ENCODE measurements around the gene SPATA17.

DNA sequence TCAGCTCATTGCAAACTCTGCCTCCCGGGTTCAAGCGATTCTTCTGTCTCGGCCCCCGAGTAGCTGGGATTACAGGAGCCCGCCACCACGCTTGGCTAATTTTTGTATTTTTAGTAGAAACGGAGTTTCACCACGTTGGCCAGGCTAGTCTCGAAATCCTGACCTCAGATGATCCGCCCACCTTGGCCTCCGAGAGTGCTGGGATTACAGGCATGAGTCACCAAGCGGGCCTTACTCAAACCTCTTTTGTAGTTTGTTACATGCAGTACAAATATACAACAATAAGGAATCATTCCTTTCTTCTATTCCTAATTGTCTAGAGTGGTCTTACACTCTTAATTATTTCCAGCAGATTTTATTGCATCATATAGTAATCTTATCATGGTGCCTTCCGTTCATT, 16.6 kb downstream of the SPATA17 start:
- TF ChIP-seq, protein P1, sequence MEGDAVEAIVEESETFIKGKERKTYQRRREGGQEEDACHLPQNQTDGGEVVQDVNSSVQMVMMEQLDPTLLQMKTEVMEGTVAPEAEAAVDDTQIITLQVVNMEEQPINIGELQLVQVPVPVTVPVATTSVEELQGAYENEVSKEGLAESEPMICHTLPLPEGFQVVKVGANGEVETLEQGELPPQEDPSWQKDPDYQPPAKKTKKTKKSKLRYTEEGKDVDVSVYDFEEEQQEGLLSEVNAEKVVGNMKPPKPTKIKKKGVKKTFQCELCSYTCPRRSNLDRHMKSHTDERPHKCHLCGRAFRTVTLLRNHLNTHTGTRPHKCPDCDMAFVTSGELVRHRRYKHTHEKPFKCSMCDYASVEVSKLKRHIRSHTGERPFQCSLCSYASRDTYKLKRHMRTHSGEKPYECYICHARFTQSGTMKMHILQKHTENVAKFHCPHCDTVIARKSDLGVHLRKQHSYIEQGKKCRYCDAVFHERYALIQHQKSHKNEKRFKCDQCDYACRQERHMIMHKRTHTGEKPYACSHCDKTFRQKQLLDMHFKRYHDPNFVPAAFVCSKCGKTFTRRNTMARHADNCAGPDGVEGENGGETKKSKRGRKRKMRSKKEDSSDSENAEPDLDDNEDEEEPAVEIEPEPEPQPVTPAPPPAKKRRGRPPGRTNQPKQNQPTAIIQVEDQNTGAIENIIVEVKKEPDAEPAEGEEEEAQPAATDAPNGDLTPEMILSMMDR (IDR thresholded peaks at IDR 0.05; ENCODE audit: control extremely low read depth in 1 of 3, insufficient read depth in 1 of 3, low read depth in 1 of 3, low read length in 3 of 3) = no peak
- TF ChIP-seq CEBPB (IDR thresholded peaks at IDR 0.05; ENCODE audit: low read depth, low read length) (no peak), JUND (IDR thresholded peaks at IDR 0.05; ENCODE audit: low read length) (no peak), EP300 (IDR thresholded peaks at IDR 0.05; ENCODE audit: borderline replicate concordance in 1 of 2, low read depth in 2 of 2, low read length in 2 of 2) (no peak), POLR2A (IDR thresholded peaks at IDR 0.05; ENCODE audit: control extremely low read depth in 1 of 2, low read depth in 2 of 2, low read length in 2 of 2) (no peak)

All from H1 (cell line).